HEK293 (cell line): ENCODE data around the gene PDE9A.

Experiments used
- MZF1 ChIP-seq: fragments of 450-650 bp; formaldehyde crosslinking; IDR thresholded peaks from 2 replicates; pipeline ENCODE4 v1.5.1; 2017; ENCODE audit warnings: missing biosample characterization, missing genetic modification characterization, borderline replicate concordance
- TCF7L2 ChIP-seq: IDR thresholded peaks from 2 replicates; pipeline ENCODE4 v1.6.1; 2011; ENCODE audit warnings: low read depth, mild to moderate bottlenecking, inconsistent platforms, low read length, moderate library complexity, borderline replicate concordance
- YY1 ChIP-seq: fragments of 450-650 bp; formaldehyde crosslinking; IDR thresholded peaks from 2 replicates; pipeline ENCODE4 v1.5.1; 2018; ENCODE audit warnings: missing biosample characterization, missing genetic modification characterization
- ZBTB44 ChIP-seq: fragments of 450-650 bp; IDR thresholded peaks from 2 replicates; pipeline ENCODE4 v1.5.1; 2018; ENCODE audit warnings: missing biosample characterization, mild to moderate bottlenecking, missing genetic modification characterization
- ZBTB49 ChIP-seq: fragments of 450-650 bp; formaldehyde crosslinking; IDR thresholded peaks from 2 replicates; pipeline ENCODE4 v1.5.1; 2016; ENCODE audit warnings: missing biosample characterization, missing genetic modification characterization, low read depth
- ZNF2 ChIP-seq: fragments of 450-650 bp; formaldehyde crosslinking; IDR thresholded peaks from 2 replicates; pipeline ENCODE4 v1.5.1; 2016; ENCODE audit warnings: missing biosample characterization, missing genetic modification characterization
- ZNF302 ChIP-seq: fragments of 450-650 bp; formaldehyde crosslinking; IDR thresholded peaks from 2 replicates; pipeline ENCODE4 v1.5.1; 2016; ENCODE audit warnings: missing biosample characterization, missing genetic modification characterization, low read depth
- ZNF423 ChIP-seq: fragments of 450-650 bp; formaldehyde crosslinking; IDR thresholded peaks from 2 replicates; pipeline ENCODE4 v1.5.1; 2016; ENCODE audit warnings: missing biosample characterization, missing genetic modification characterization
- ZNF501 ChIP-seq: fragments of 450-650 bp; formaldehyde crosslinking; IDR thresholded peaks from 2 replicates; pipeline ENCODE4 v1.5.1; 2016; ENCODE audit warnings: missing biosample characterization, missing genetic modification characterization
- ZNF621 ChIP-seq: fragments of 450-650 bp; formaldehyde crosslinking; IDR thresholded peaks from 2 replicates; pipeline ENCODE4 v1.5.1; 2017; ENCODE audit warnings: missing biosample characterization, missing genetic modification characterization
- ZNF645 ChIP-seq: fragments of 450-650 bp; formaldehyde crosslinking; IDR thresholded peaks from 2 replicates; pipeline ENCODE4; 2016; ENCODE audit warnings: missing biosample characterization, missing genetic modification characterization
- TF ChIP-seq, protein P1 (sequence below): fragments of 450-650 bp; formaldehyde crosslinking; IDR thresholded peaks from 2 replicates; pipeline ENCODE4 v1.5.1; 2016; ENCODE audit warnings: missing biosample characterization, missing genetic modification characterization
- TF ChIP-seq, protein P2 (sequence below): fragments of 450-650 bp; IDR thresholded peaks from 2 replicates; pipeline ENCODE4 v1.5.1; 2018; ENCODE audit warnings: missing biosample characterization, missing genetic modification characterization

- TF ChIP-seq ZNF2 (tag by site-specific recombination) (no peak), ZNF501 (tag by site-specific recombination) (no peak), ZNF645 (no peak), YY1 (tag by site-specific recombination) (no peak), MZF1 (tag by site-specific recombination) (no peak), ZNF302 (tag by site-specific recombination) (no peak), ZNF423 (tag by site-specific recombination) (no peak), TCF7L2 (no peak), ZBTB44 (tag by site-specific recombination) (no peak), ZNF621 (no peak), ZBTB49 (tag by site-specific recombination) (no peak)
- TF ChIP-seq, protein P1, sequence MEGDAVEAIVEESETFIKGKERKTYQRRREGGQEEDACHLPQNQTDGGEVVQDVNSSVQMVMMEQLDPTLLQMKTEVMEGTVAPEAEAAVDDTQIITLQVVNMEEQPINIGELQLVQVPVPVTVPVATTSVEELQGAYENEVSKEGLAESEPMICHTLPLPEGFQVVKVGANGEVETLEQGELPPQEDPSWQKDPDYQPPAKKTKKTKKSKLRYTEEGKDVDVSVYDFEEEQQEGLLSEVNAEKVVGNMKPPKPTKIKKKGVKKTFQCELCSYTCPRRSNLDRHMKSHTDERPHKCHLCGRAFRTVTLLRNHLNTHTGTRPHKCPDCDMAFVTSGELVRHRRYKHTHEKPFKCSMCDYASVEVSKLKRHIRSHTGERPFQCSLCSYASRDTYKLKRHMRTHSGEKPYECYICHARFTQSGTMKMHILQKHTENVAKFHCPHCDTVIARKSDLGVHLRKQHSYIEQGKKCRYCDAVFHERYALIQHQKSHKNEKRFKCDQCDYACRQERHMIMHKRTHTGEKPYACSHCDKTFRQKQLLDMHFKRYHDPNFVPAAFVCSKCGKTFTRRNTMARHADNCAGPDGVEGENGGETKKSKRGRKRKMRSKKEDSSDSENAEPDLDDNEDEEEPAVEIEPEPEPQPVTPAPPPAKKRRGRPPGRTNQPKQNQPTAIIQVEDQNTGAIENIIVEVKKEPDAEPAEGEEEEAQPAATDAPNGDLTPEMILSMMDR = no peak
- TF ChIP-seq, protein P2, sequence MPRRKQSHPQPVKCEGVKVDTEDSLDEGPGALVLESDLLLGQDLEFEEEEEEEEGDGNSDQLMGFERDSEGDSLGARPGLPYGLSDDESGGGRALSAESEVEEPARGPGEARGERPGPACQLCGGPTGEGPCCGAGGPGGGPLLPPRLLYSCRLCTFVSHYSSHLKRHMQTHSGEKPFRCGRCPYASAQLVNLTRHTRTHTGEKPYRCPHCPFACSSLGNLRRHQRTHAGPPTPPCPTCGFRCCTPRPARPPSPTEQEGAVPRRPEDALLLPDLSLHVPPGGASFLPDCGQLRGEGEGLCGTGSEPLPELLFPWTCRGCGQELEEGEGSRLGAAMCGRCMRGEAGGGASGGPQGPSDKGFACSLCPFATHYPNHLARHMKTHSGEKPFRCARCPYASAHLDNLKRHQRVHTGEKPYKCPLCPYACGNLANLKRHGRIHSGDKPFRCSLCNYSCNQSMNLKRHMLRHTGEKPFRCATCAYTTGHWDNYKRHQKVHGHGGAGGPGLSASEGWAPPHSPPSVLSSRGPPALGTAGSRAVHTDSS (tag by site-specific recombination) = no peak
These were observed 28.1 kb downstream of the PDE9A start for GRCh38 chr21:42681296-42682206.
